Left ventricle myocardium inferior (tissue), 1 donor: ENCODE results near the gene RPS6KB2. TPM values are rescaled to one million over a fixed set of nuclear protein-coding genes. Genes with fewer than 3 reads are reported as not detected.
"Not testable (repeated sequence)": the region's sequence is repeated elsewhere in the genome, so short reads cannot be mapped to it uniquely, and the experiment has no call there.

Experiments
- DNase-seq: peaks from one replicate; pipeline ENCODE4 v3.0.0-alpha.2; 2020
- H3K27ac ChIP-seq: fragments of 200-600 bp; replicated peaks from 2 replicates; pipeline ENCODE4 v1.8.0; 2021
- H3K27me3 ChIP-seq: fragments of 200-600 bp; 2 replicates; pipeline ENCODE4 v1.8.0; 2021; ENCODE audit warnings: low read depth
- H3K36me3 ChIP-seq: fragments of 200-600 bp; 2 replicates; pipeline ENCODE4 v1.8.0; 2021
- H3K4me1 ChIP-seq: fragments of 200-600 bp; 2 replicates; pipeline ENCODE4 v1.8.0; 2021
- H3K4me3 ChIP-seq: fragments of 200-600 bp; 2 replicates; pipeline ENCODE4 v1.8.0; 2021; ENCODE audit warnings: mild to moderate bottlenecking, moderate library complexity
- H3K9me3 ChIP-seq: fragments of 200-600 bp; replicated peaks from 2 replicates; pipeline ENCODE4 v1.8.0; 2021
- CTCF ChIP-seq: fragments of 200-600 bp; IDR thresholded peaks from 2 replicates; pipeline ENCODE4 v1.8.0; 2021; ENCODE audit warnings: antibody characterized with exemption, mild to moderate bottlenecking, borderline replicate concordance
- intact Hi-C: fragments of 100-400 bp; cut with micrococcal nuclease; formaldehyde crosslinking; loops from one replicate; pipeline ENCODE4 v1.11.0; 2022
- total RNA-seq: library from RNA; stranded (reverse); fragmentation: NEBNext Ultra II Directional; extraction: Animal tissue kit (Norgen Biotek cat#: 25700); gene quantifications from one replicate; pipeline ENCODE4 v1.2.1, GENCODE V29; 2021
- donor health status: DM: no; HTN: yes; CAD: no; lungs with severe emphysema.

Gene RPS6KB2
- total RNA-seq, 1 donor from 2014 or later, result 21.3 TPM

GRCh38 chr11:67401495-67402191 is 26.7 kb upstream of the RPS6KB2 start, which contains the start of gene PPP1CA:
Gene PPP1CA, minus strand, starts transcription at chr11:67401858. Its CDS starts 76 bp downstream, at chr11:67401782.
- H3K36me3 ChIP-seq, result peaks cover 37% of the 10 kb centered on the region
- peak; percentile 92 for DNase-seq
- peak within 1 kb of the TSS; percentile 99 for H3K4me3 ChIP-seq
- peaks cover 7% of the 10 kb centered on the region for H3K27me3 ChIP-seq
- intact Hi-C loops, result no loop called here
- H3K4me1 ChIP-seq, result peaks cover 66% of the 10 kb centered on the region
- H3K9me3 ChIP-seq, result no peaks in the 10 kb centered on the region
- TF ChIP-seq CTCF, result peak; percentile 79
- H3K27ac ChIP-seq, result peak within 1 kb of the TSS; percentile 99

GRCh38 chr11:67402192-67402839 is 26.0 kb upstream of the RPS6KB2 start:
- H3K36me3 ChIP-seq, result peaks cover 30% of the 10 kb centered on the region
- H3K4me3 ChIP-seq, result peak overlapping the region; percentile 99
- intact Hi-C loops, H3K27me3 ChIP-seq, H3K9me3 ChIP-seq, DNase-seq: not testable (repeated sequence)
- H3K4me1 ChIP-seq, result peaks cover 66% of the 10 kb centered on the region
- peak overlapping the region; percentile 99 for H3K27ac ChIP-seq

GRCh38 chr11:67403085-67403484 is 25.2 kb upstream of the RPS6KB2 start:
- Histone ChIP-seq H3K36me3 (peaks cover 22% of the 10 kb centered on the region), H3K27me3 (peaks cover 10% of the 10 kb centered on the region), H3K4me1 (peaks cover 59% of the 10 kb centered on the region), H3K27ac (peak overlapping the region; percentile 21)
- H3K4me3 ChIP-seq, DNase-seq, intact Hi-C loops, H3K9me3 ChIP-seq: not testable (repeated sequence)

- Histone ChIP-seq H3K4me1 (peaks cover 43% of the 10 kb centered on the region), H3K4me3 (peak overlapping the region; percentile 11), H3K27ac (no peak overlapping the region), H3K27me3 (peaks cover 22% of the 10 kb centered on the region), H3K9me3 (no peaks in the 10 kb centered on the region), H3K36me3 (peaks cover 7% of the 10 kb centered on the region)
- no peak for DNase-seq
- TF ChIP-seq CTCF, result no peak
- intact Hi-C loops, result no loop called here
Measured at GRCh38 chr11:67404515-67405195, 23.6 kb upstream of the RPS6KB2 start.

GRCh38 chr11:67405196-67405567 is 23.1 kb upstream of the RPS6KB2 start:
- intact Hi-C loops, result no loop called here
- Histone ChIP-seq H3K9me3 (no peaks in the 10 kb centered on the region), H3K4me1 (peaks cover 38% of the 10 kb centered on the region), H3K27ac (no peak overlapping the region), H3K36me3 (peaks cover 4% of the 10 kb centered on the region), H3K4me3 (no peak overlapping the region), H3K27me3 (peaks cover 28% of the 10 kb centered on the region)
- DNase-seq, result no peak
- TF ChIP-seq CTCF, result no peak

- H3K4me1 ChIP-seq, result peaks cover 32% of the 10 kb centered on the region
- no peak for TF ChIP-seq CTCF
- H3K9me3 ChIP-seq, result no peaks in the 10 kb centered on the region
- peaks cover 34% of the 10 kb centered on the region for H3K27me3 ChIP-seq
- intact Hi-C loops, result no loop called here
- no peaks in the 10 kb centered on the region for H3K36me3 ChIP-seq
- no peak overlapping the region for H3K27ac ChIP-seq
- no peak overlapping the region for H3K4me3 ChIP-seq
- DNase-seq, result no peak
Measured at GRCh38 chr11:67405688-67406339, 22.5 kb upstream of the RPS6KB2 start.
